HepG2 (cell line): ENCODE data around the gene TTC28. TPM values are rescaled to one million over a fixed set of nuclear protein-coding genes. Genes with fewer than 3 reads are reported as not detected.
A peak's percentile ranks its signal among the peaks of the same experiment; 100 is the strongest.

ENCODE experiments used
- ATAC-seq: fragments of 200-7000 bp; cut with Tn5 transposase; 3 replicates; pipeline ENCODE4 v1.9.1; 2020; ENCODE audit warnings: mild to moderate bottlenecking, moderate library complexity
- BruUV-seq: library from RNA; stranded (reverse); fragments of 400-500 nt; replicated peaks from 2 replicates; lab custom pipeline; 2021; lab: Mats Ljungman, UMichigan
- CTCF ChIA-PET: fragments of 300-600 bp; formaldehyde crosslinking; extraction: SDS; loops from one replicate; lab custom pipeline; 2021; ENCODE audit warnings: low total read pairs, inconsistent platforms, low intra/inter-chr PET ratio; lab: Yijun Ruan, JAX
- POLR2A ChIA-PET: fragments of 350-600 bp; sonication (Branson Sonifier 250); formaldehyde crosslinking; loops from one replicate; lab custom pipeline; 2020; ENCODE audit warnings: antibody characterized with exemption, inconsistent platforms; lab: Yijun Ruan, JAX
- DNase-seq: peaks from one replicate; pipeline ENCODE4 v3.0.0-alpha.2; 2015; ENCODE audit warnings: low spot score
- FAIRE-seq: peaks from 3 replicates; lab custom pipeline; 2011; peaks lifted over from hg19 to GRCh38; lab: Jason Lieb, UNC
- H2AFZ ChIP-seq: one replicate; pipeline ENCODE4 v1.6.1; 2011; ENCODE audit warnings: low read length, inconsistent platforms
- H3K27ac ChIP-seq: fragments of 300-600 bp; 3 replicates; pipeline ENCODE4 v1.8.0; 2011; ENCODE audit warnings: mixed run types, mild to moderate bottlenecking, mixed read lengths, low read length, inconsistent platforms; ENCODE audit not compliant: insufficient read depth; ENCODE audit errors: extremely low read length
- H3K27me3 ChIP-seq, 2 experiments: fragments of 200-600 bp in 1 of 2; 2 replicates in 1 of 2; 3 replicates in 1 of 2; pipeline versions ENCODE4 v1.6.0 to v1.8.0; 2011; ENCODE audit warnings: low read length in 2 of 2, mild to moderate bottlenecking in 2 of 2, moderate library complexity in 2 of 2, inconsistent platforms in 1 of 2; ENCODE audit not compliant: insufficient read depth in 2 of 2, control insufficient read depth in 1 of 2
- H3K36me3 ChIP-seq, 2 experiments: fragments of 200-600 bp in 1 of 2; replicated peaks in 1 of 2; 2 replicates in 1 of 2; 3 replicates in 1 of 2; pipeline versions ENCODE4 v1.5.1 to v1.8.0; 2011; ENCODE audit warnings: low read length in 2 of 2, inconsistent platforms in 1 of 2; ENCODE audit not compliant: insufficient read depth in 2 of 2, control insufficient read depth in 1 of 2
- H3K4me1 ChIP-seq: 2 replicates; pipeline ENCODE4 v1.5.1; 2012; ENCODE audit warnings: low read length, inconsistent platforms; ENCODE audit not compliant: insufficient read depth
- H3K4me2 ChIP-seq: 2 replicates; pipeline ENCODE4 v1.6.0; 2011; ENCODE audit warnings: low read depth, low read length, inconsistent platforms
- H3K4me3 ChIP-seq, 3 experiments: fragments of 200-600 bp in 1 of 3; sonication (generic), shearing (Covaris generic) in 1 of 3; replicated peaks in 1 of 3; 2 replicates each; pipeline ENCODE4 v1.5.1; 2011 to 2016; ENCODE audit warnings: low read length in 3 of 3, inconsistent platforms in 2 of 3, low read depth in 2 of 3, mild to moderate bottlenecking in 2 of 3, control low read depth in 1 of 3, mixed read lengths in 1 of 3; ENCODE audit not compliant: insufficient read depth in 1 of 3
- H3K79me2 ChIP-seq: one replicate; pipeline ENCODE4 v1.6.1; 2011; ENCODE audit warnings: low read length, inconsistent platforms; ENCODE audit not compliant: insufficient read depth
- H3K9ac ChIP-seq: 2 replicates; pipeline ENCODE4 v1.6.0; 2011; ENCODE audit warnings: mild to moderate bottlenecking, low read depth, low read length, inconsistent platforms; ENCODE audit not compliant: insufficient read depth
- H3K9me3 ChIP-seq: 2 replicates; pipeline ENCODE4 v1.5.1; 2012; ENCODE audit warnings: mild to moderate bottlenecking, low read length
- H4K20me1 ChIP-seq: 2 replicates; pipeline ENCODE4 v1.6.0; 2011; ENCODE audit warnings: inconsistent platforms, mild to moderate bottlenecking, low read length, moderate library complexity; ENCODE audit not compliant: insufficient read depth
- MAFF ChIP-seq: IDR thresholded peaks from 2 replicates; pipeline ENCODE4 v1.6.1; 2011; ENCODE audit warnings: low read depth, low read length, improper control_type of control experiment
- MAFK ChIP-seq, 2 experiments: IDR thresholded peaks in 1 of 2; conservative IDR thresholded peaks in 1 of 2; 2 replicates each; pipeline ENCODE4 v1.6.1; 2011; ENCODE audit warnings: improper control_type of control experiment in 2 of 2, low read length in 2 of 2
- ZFP82 ChIP-seq: sonication (generic); formaldehyde crosslinking; IDR thresholded peaks from 2 replicates; pipeline ENCODE4 v1.5.1; 2020; ENCODE audit warnings: mild to moderate bottlenecking, missing genetic modification reagents, borderline replicate concordance
- ZNF33B ChIP-seq: sonication (generic); formaldehyde crosslinking; IDR thresholded peaks from 2 replicates; pipeline ENCODE4 v1.5.1; 2020; ENCODE audit warnings: mild to moderate bottlenecking, missing genetic modification reagents
- ZNF382 ChIP-seq: sonication (generic); formaldehyde crosslinking; IDR thresholded peaks from 2 replicates; pipeline ENCODE4 v1.5.0; 2020; ENCODE audit warnings: missing genetic modification reagents, mild to moderate bottlenecking, borderline replicate concordance
- WGBS: methylation state at CpG from one replicate; pipeline ENCODE4 v1.1.6; 2017; ENCODE audit warnings: low lambda C conversion rate; 5-methylcytosine and 5-hydroxymethylcytosine counted together
- in situ Hi-C: cut with HindIII; loops from 2 replicates; pipeline ENCODE4 v1.10.0; 2017; ENCODE audit warnings: low pct_unique_long_range_greater_than_20kb; ENCODE audit not compliant: extremely low pct_ligation_motif_present
- intact Hi-C: fragments of 100-400 bp; cut with micrococcal nuclease; formaldehyde crosslinking; loops from one replicate; pipeline ENCODE4 v1.10.0; 2022; ENCODE audit not compliant: unreplicated experiment
- polyA plus RNA-seq, 8 experiments: library from polyadenylated mRNA; depleted of rRNA in 3 of 8; stranded (reverse) in 7 of 8; unstranded in 1 of 8; fragments of >200 nt; fragmentation: Illumina TruSeq in 4 of 8; extraction: Trizol in 4 of 8; gene quantifications; 2 replicates each; pipeline versions ENCODE4 v1.2.1 to v1.2.3, GENCODE V29; 2011 to 2016; ENCODE audit warnings: low read depth in 4 of 8, missing spikeins in 1 of 8, mixed read lengths in 1 of 8; ENCODE audit not compliant: insufficient read depth in 1 of 8
- total RNA-seq, 5 experiments: library from RNA; depleted of rRNA; stranded (reverse); fragments of >200 nt; fragmentation: Illumina TruSeq; extraction: Trizol; gene quantifications; 2 replicates each; pipeline ENCODE4 v1.2.3, GENCODE V29; 2016; ENCODE audit warnings: low read depth in 1 of 5
- TF ChIP-seq, protein P1 (sequence below): sonication (generic); formaldehyde crosslinking; IDR thresholded peaks from 2 replicates; pipeline ENCODE4 v1.8.0; 2022; ENCODE audit warnings: mild to moderate bottlenecking, missing genetic modification reagents; ENCODE audit not compliant: insufficient replicate concordance

Gene TTC28
- total and polyA plus RNA-seq, 2 of the 13 experiments (the other 11 are each of a cell fraction or from before 2014, with no cell fraction given), result 4.2 to 13.1 TPM

DNA sequence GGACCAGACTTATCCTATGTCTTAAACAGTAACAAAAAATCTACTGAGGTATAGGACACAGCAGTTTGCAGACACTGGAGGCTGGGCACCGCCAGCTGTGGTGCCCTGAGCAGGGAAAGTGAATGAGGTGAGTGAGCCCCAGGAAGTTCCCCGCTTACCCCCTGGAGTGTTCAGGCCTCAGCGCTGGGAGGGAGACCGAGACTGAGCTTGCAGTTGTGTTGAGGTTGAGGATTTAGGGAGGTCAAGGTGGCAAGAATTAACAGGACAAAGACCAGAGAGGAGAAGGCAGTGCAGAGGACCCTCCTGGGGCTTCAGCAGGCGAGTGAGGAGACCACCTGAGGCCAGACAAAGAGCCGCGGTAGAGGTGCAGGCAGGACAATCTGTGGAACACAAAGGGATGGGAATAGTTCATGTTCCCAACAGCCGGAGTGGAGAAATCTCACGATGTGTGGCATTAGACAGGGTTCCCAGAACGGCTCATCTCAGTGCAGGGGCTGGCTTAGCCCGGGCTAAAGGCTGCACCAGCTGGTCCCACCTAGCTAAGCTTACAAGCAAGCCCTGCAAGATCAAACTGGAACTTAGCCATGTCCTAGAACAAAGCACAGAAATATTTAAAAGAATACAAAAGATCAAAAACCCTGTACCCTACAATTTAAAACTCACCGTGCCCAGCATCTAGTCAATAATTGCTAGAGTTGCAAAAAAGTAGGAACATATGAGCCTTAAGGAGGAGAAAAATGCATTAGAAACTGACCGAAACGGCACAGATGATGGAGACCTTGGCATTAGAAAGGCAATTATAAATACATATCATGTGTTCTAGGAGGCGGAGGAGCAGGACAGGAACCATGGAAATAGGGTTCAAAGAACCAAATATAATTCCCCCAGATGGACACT, 713.2 kb downstream of the TTC28 start:
- intact Hi-C loops, result no loop called here
- TF ChIP-seq ZFP82 (CRISPR knock-in tag), result no peak
- TF ChIP-seq ZNF382 (CRISPR knock-in tag), result no peak
- peak; percentile 52 for TF ChIP-seq MAFF
- peak; percentile 62 to 69 for TF ChIP-seq MAFK (conservative IDR thresholded peaks at IDR 0.05 in 1 of 2, IDR thresholded peaks at IDR 0.05 in 1 of 2; ENCODE audit: low read length in 2 of 2)
- TF ChIP-seq, protein P1, sequence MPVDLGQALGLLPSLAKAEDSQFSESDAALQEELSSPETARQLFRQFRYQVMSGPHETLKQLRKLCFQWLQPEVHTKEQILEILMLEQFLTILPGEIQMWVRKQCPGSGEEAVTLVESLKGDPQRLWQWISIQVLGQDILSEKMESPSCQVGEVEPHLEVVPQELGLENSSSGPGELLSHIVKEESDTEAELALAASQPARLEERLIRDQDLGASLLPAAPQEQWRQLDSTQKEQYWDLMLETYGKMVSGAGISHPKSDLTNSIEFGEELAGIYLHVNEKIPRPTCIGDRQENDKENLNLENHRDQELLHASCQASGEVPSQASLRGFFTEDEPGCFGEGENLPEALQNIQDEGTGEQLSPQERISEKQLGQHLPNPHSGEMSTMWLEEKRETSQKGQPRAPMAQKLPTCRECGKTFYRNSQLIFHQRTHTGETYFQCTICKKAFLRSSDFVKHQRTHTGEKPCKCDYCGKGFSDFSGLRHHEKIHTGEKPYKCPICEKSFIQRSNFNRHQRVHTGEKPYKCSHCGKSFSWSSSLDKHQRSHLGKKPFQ (CRISPR knock-in tag), result no peak
- no peak for TF ChIP-seq ZNF33B (CRISPR knock-in tag)
- no TSS peak for BruUV-seq
- Histone ChIP-seq H3K27ac (no peak overlapping the region), H3K9ac (no peak overlapping the region), H3K27me3 (no peaks in the 10 kb centered on the region), H3K9me3 (peaks cover 6% of the 10 kb centered on the region), H3K79me2 (no peaks in the 10 kb centered on the region), H3K4me3 (no peak overlapping the region), H2AFZ (no peak overlapping the region), H3K4me1 (peaks cover 16% of the 10 kb centered on the region; the same call in 1 of the 2 replicates), H3K36me3 (no peaks in the 10 kb centered on the region), H3K4me2 (no peak overlapping the region), H4K20me1 (no peaks in the 10 kb centered on the region)
- ChIA-PET POLR2A (no interaction called here), CTCF (no interaction called here)
- DNase-seq (no peak), FAIRE-seq (no peak), ATAC-seq (no peak)
- WGBS, result 92% methylated on average over 15 of the region's 15 CpGs
- in situ Hi-C loops, result no loop called here
